ENCODE measurements around the gene ABHD2.
"Not testable (repeated sequence)": the region's sequence is repeated elsewhere in the genome, so short reads cannot be mapped to it uniquely, and the experiment has no call there.

ABHD2 gene

GRCh38 chr15:89139613-89140499 lies 51.6 kb downstream of the ABHD2 start:
- DNase-seq = no peak
- H3K36me3 Mint-ChIP-seq = peaks cover 28 to 32% of the 10 kb centered on the region in 2 donors
- H3K4me1 Mint-ChIP-seq = peaks cover 1 to 13% of the 10 kb centered on the region in 2 donors
- no peak overlapping the region for H3K4me3 Mint-ChIP-seq
- no peak for ATAC-seq (replicated peaks)
- no peaks in the 10 kb centered on the region for H3K27me3 Mint-ChIP-seq
- H3K27ac Mint-ChIP-seq = no peak overlapping the region
- no peaks in the 10 kb centered on the region for H3K9me3 Mint-ChIP-seq

GRCh38 chr15:89140595-89140994 lies 52.3 kb downstream of the ABHD2 start:
- Mint-ChIP-seq H3K27ac (no peak overlapping the region), H3K36me3 (peaks cover 25 to 29% of the 10 kb centered on the region in 2 donors), H3K9me3 (no peaks in the 10 kb centered on the region), H3K4me1 (peaks cover 1 to 13% of the 10 kb centered on the region in 2 donors), H3K27me3 (no peaks in the 10 kb centered on the region), H3K4me3 (no peak overlapping the region)
- DNase-seq (no peak), ATAC-seq (replicated peaks) (no peak)

- H3K27ac Mint-ChIP-seq; H3K27me3 Mint-ChIP-seq; H3K4me3 Mint-ChIP-seq; H3K9me3 Mint-ChIP-seq; ATAC-seq (replicated peaks); DNase-seq: not testable (repeated sequence)
- Mint-ChIP-seq H3K36me3 (peaks cover 23 to 30% of the 10 kb centered on the region in 2 donors), H3K4me1 (peaks cover under 1 to 13% of the 10 kb centered on the region in 2 donors)
Observed at GRCh38 chr15:89141159-89141558, 52.9 kb downstream of the ABHD2 start.

- no peak overlapping the region for H3K27ac Mint-ChIP-seq
- ATAC-seq (replicated peaks) = no peak
- no peaks in the 10 kb centered on the region for H3K9me3 Mint-ChIP-seq
- H3K27me3 Mint-ChIP-seq = no peaks in the 10 kb centered on the region
- H3K4me3 Mint-ChIP-seq = no peak overlapping the region
- H3K4me1 Mint-ChIP-seq = peaks cover 0 to 13% of the 10 kb centered on the region in 2 donors
- peaks cover 18 to 24% of the 10 kb centered on the region in 2 donors for H3K36me3 Mint-ChIP-seq
- no peak for DNase-seq
Observed at GRCh38 chr15:89141885-89142284, 53.6 kb downstream of the ABHD2 start.

- Mint-ChIP-seq H3K9me3 (no peaks in the 10 kb centered on the region), H3K27me3 (no peaks in the 10 kb centered on the region), H3K4me1 (peaks cover 0 to 13% of the 10 kb centered on the region in 2 donors), H3K27ac (no peak overlapping the region), H3K4me3 (no peak overlapping the region), H3K36me3 (peaks cover 18 to 24% of the 10 kb centered on the region in 2 donors)
- ATAC-seq (replicated peaks) = no peak
- DNase-seq = no peak
Observed at GRCh38 chr15:89142423-89142822, 54.2 kb downstream of the ABHD2 start.

- no peak overlapping the region for H3K4me3 Mint-ChIP-seq
- H3K27me3 Mint-ChIP-seq = no peaks in the 10 kb centered on the region
- H3K4me1 Mint-ChIP-seq = peaks cover 0 to 13% of the 10 kb centered on the region in 2 donors
- H3K27ac Mint-ChIP-seq = no peak overlapping the region
- DNase-seq (no peak), ATAC-seq (replicated peaks) (peak; percentile 74 to 88)
- peaks cover 15 to 24% of the 10 kb centered on the region in 2 donors for H3K36me3 Mint-ChIP-seq
- no peaks in the 10 kb centered on the region for H3K9me3 Mint-ChIP-seq
Observed at GRCh38 chr15:89143503-89144162, 55.4 kb downstream of the ABHD2 start.

GRCh38 chr15:89144491-89144890 lies 56.2 kb downstream of the ABHD2 start:
- ATAC-seq (replicated peaks) = no peak
- Mint-ChIP-seq H3K4me1 (peaks cover 2 to 13% of the 10 kb centered on the region in 2 donors), H3K4me3 (no peak overlapping the region), H3K9me3 (no peaks in the 10 kb centered on the region), H3K36me3 (peaks cover 15 to 21% of the 10 kb centered on the region in 2 donors), H3K27me3 (no peaks in the 10 kb centered on the region), H3K27ac (peak overlapping the region; percentile 70)
- DNase-seq = no peak

- Mint-ChIP-seq H3K4me1 (peaks cover 4 to 18% of the 10 kb centered on the region in 2 donors), H3K9me3 (no peaks in the 10 kb centered on the region), H3K4me3 (no peak overlapping the region), H3K27ac (no peak overlapping the region), H3K27me3 (no peaks in the 10 kb centered on the region), H3K36me3 (peaks cover 13 to 15% of the 10 kb centered on the region in 2 donors)
- DNase-seq = no peak
- ATAC-seq (replicated peaks) = no peak
Observed at GRCh38 chr15:89146366-89146765, 58.1 kb downstream of the ABHD2 start.

GRCh38 chr15:89148126-89148525 lies 59.9 kb downstream of the ABHD2 start:
- no peaks in the 10 kb centered on the region for H3K9me3 Mint-ChIP-seq
- no peak overlapping the region for H3K4me3 Mint-ChIP-seq
- H3K4me1 Mint-ChIP-seq = peaks cover 4 to 18% of the 10 kb centered on the region in 2 donors
- ATAC-seq (replicated peaks) = no peak
- no peak overlapping the region for H3K27ac Mint-ChIP-seq
- no peaks in the 10 kb centered on the region for H3K27me3 Mint-ChIP-seq
- H3K36me3 Mint-ChIP-seq = peaks cover 19% of the 10 kb centered on the region in 2 donors
- DNase-seq = no peak

- Mint-ChIP-seq H3K4me3 (no peak overlapping the region), H3K9me3 (no peaks in the 10 kb centered on the region), H3K36me3 (peaks cover 12 to 20% of the 10 kb centered on the region in 2 donors), H3K27me3 (no peaks in the 10 kb centered on the region), H3K27ac (no peak overlapping the region), H3K4me1 (peaks cover 4 to 7% of the 10 kb centered on the region in 2 donors)
- ATAC-seq (replicated peaks) (no peak), DNase-seq (no peak)
Observed at GRCh38 chr15:89149501-89150101, 61.3 kb downstream of the ABHD2 start.

- H3K27ac Mint-ChIP-seq = peak overlapping the region; percentile 22
- H3K27me3 Mint-ChIP-seq = no peaks in the 10 kb centered on the region
- no peak overlapping the region for H3K4me3 Mint-ChIP-seq
- H3K4me1 Mint-ChIP-seq = peaks cover 4 to 6% of the 10 kb centered on the region in 2 donors
- DNase-seq (no peak), ATAC-seq (replicated peaks) (no peak)
- H3K9me3 Mint-ChIP-seq = no peaks in the 10 kb centered on the region
- peaks cover 13 to 22% of the 10 kb centered on the region in 2 donors for H3K36me3 Mint-ChIP-seq
Observed at GRCh38 chr15:89150287-89150686, 62.0 kb downstream of the ABHD2 start.

- H3K27ac Mint-ChIP-seq = no peak overlapping the region
- H3K36me3 Mint-ChIP-seq = peaks cover 19 to 22% of the 10 kb centered on the region in 2 donors
- ATAC-seq (replicated peaks) (peak in 1 of 2 donors; percentile 55), DNase-seq (no peak)
- no peak overlapping the region for H3K4me3 Mint-ChIP-seq
- H3K4me1 Mint-ChIP-seq = peaks cover 4 to 6% of the 10 kb centered on the region in 2 donors
- no peaks in the 10 kb centered on the region for H3K9me3 Mint-ChIP-seq
- H3K27me3 Mint-ChIP-seq = no peaks in the 10 kb centered on the region
Observed at GRCh38 chr15:89150762-89151664, 62.8 kb downstream of the ABHD2 start.

- no peak overlapping the region for H3K27ac Mint-ChIP-seq
- H3K9me3 Mint-ChIP-seq = no peaks in the 10 kb centered on the region
Observed at GRCh38 chr15:89155122-89155521, 66.9 kb downstream of the ABHD2 start.

More at GRCh38 chr15:89155122-89155521, 66.9 kb downstream of the ABHD2 start:
- H3K4me1 Mint-ChIP-seq = peaks cover 2 to 6% of the 10 kb centered on the region in 2 donors
- no peak overlapping the region for H3K4me3 Mint-ChIP-seq
- DNase-seq (no peak), ATAC-seq (replicated peaks) (no peak)
- H3K36me3 Mint-ChIP-seq = peaks cover 23 to 38% of the 10 kb centered on the region in 2 donors
- H3K27me3 Mint-ChIP-seq = no peaks in the 10 kb centered on the region
